Activated CD8-positive, alpha-beta memory T cell treated with anti-CD3 and anti-CD28 coated beads for 1 hour (primary cell): ENCODE data around the gene WDR55.
"Not testable (repeated sequence)": the region's sequence is repeated elsewhere in the genome, so short reads cannot be mapped to it uniquely, and the experiment has no call there.

Experiments
- DNase-seq, 2 donors: peaks; one replicate each; pipeline ENCODE4 v3.0.0-alpha.2; 2020; ENCODE audit warnings: low read depth in 1 of 2; ENCODE audit errors: extremely low read depth in 1 of 2

Gene WDR55, protein sequence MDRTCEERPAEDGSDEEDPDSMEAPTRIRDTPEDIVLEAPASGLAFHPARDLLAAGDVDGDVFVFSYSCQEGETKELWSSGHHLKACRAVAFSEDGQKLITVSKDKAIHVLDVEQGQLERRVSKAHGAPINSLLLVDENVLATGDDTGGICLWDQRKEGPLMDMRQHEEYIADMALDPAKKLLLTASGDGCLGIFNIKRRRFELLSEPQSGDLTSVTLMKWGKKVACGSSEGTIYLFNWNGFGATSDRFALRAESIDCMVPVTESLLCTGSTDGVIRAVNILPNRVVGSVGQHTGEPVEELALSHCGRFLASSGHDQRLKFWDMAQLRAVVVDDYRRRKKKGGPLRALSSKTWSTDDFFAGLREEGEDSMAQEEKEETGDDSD

DNA sequence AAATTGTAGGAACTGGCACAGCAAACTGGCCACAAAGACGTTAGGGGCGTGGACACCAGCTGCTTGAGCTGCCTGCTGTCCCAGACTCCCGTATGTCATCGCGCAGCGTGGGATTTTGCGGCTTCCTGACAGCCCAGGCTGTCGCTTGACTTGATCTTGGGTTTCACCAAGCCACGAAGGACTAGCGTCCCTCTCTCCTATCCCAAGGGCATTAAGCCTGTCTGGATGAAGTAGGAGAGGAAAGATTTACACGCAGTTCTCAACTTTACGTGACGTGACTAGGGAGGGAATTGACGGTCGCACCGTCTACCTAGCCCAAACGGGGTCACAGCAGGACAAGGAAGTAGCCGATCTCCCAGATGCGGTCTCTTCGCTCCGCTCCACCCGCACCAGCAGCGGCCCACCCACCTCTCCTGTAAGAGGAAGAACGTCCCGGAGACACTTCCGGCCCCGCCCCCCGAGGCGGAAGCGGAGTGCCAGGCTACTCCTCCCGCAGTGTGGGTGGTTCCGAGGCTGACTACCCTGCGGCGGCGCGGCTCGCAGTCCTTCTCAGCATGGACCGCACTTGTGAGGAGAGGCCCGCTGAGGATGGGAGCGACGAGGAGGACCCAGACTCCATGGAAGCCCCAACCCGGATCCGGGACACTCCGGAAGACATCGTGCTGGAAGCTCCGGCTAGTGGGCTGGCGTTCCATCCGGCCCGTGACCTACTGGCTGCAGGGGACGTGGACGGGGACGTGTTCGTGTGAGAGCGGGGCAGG is at the start of gene WDR55:
Gene WDR55, plus strand, starts transcription at position 546 of the 761 bp plus-strand sequence. Its CDS starts 9 bp downstream, at position 555.
- peak; percentile 89 to 94 for DNase-seq

DNA sequence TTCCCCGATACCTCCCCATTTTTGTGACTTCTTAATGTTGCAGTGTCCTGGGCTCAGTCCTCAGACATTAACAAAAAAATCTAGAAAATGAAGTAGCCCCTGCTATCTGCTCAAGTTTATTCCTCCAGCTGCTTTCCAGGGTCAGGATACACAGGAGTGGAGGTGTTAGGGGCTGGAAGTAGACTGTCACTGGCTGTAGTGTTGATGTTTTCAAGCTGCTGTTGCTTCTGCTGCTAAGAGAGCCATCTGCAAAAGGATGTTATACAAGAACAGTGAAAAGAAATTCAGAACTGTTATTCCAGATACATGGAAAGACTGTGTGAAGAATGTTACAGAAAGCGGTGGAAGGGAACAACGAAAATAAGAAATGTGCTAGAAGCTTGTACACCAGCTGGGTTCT is 42.4 kb upstream of the WDR55 start:
- no peak for DNase-seq

DNA sequence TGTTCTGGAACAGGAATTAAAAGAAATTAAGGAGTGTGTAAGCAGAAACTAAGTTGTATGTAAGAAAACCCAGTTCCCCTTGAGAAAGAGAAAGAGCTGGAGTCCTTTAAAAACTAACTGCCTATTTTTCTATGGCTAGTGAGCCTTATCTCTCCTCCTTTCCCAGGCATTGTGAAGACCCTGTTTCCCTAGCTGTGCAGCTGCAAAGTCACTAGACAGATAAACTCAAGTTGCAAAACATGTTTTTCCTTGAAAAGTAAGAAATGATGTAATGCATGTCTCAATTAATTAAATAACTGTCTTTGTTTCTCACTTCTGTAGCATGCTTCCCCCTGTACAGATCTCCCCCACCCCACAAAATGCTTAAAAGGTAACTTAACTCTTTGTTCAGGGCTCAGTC is 41.6 kb upstream of the WDR55 start:
- DNase-seq: not testable (repeated sequence)

DNA sequence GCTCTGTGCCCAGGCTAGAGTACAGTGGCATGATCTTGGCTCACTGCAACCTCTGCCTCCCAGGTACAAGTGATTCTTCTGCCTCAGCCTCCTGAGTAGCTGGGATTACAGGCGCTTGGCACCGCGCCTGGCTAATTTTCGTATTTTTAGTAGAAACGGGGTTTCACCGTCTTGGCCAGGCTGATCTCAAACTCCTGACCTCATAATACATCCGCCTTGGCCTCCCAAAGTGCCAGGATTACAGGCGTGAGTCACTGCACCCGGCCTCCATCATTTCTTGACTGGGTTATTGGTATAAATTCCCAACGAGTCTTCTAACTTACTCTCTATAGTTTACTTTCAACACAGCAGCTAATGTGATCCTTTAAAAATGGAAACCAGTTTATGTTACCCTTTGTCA is 39.8 kb upstream of the WDR55 start:
- not testable (repeated sequence) for DNase-seq

DNA sequence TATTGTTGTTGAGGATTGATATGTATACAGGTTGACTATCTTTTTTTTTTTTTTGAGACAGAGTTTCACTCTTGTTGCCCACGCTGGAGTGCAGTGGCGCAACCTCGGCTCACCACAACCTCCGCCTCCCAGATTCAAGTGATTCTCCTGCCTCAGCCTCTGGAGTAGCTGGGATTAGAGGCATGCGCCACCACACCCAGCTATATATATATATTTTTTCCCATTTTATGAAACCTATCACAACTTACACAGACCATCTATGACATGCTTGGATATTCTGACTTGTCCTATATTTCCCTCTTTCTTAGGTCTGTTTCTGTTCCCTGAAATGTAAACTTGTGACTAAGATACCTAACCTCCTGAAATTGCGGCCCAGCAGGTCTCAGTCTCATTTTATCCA is 36.7 kb upstream of the WDR55 start:
- no peak for DNase-seq

DNA sequence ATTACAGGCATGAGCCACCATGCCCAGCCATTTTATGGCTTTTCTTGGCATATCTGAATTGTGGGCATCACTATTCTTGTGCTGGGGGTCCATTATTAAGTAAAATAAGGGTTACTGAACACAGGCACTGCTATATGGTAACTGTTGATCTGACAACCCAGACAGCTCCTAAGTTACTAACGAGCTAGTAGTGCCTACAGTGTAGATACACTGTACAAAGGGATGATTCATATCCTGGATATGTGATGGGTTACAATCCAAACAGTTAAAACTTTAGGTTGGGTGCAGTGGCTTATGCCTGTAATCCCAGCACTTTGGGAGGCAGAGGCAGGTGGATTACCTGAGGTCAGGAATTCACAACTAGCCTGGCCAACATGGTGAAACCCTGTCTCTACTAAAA is 36.0 kb upstream of the WDR55 start:
- no peak for DNase-seq

DNA sequence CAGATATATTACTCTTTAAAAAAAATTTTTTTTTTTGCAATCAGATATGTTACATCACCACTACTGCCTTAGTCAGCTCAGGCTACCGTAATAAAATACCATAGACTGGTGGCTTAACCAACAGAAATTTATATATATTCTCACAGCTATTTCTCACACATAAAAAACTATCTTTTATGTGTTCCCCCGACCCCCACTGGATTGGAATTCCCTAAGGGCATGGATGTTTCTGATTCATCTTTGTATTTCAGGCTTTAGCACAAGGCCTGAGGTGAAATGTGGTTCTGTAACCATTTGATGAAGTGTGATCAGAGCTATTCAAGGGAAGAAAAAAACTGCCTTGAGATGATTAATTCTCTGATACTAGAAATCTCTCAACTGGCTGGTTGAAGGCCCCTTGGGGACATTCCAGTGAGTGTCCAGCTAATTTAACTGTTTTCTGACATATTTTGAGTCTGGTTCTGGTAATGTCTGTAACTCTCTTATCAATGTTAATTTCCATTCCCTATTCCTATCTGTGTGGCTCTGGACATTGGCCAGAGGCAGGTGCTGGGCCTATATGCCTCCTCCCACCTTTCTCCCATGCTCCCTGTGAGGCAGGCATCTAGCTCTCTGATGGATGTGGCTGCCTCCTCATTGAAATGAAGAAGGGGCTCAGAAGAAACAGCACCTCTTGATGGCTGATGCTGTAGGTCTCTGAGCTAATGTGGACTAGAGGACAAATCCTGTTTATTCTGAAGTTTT is 34.2 kb upstream of the WDR55 start:
- no peak for DNase-seq

DNA sequence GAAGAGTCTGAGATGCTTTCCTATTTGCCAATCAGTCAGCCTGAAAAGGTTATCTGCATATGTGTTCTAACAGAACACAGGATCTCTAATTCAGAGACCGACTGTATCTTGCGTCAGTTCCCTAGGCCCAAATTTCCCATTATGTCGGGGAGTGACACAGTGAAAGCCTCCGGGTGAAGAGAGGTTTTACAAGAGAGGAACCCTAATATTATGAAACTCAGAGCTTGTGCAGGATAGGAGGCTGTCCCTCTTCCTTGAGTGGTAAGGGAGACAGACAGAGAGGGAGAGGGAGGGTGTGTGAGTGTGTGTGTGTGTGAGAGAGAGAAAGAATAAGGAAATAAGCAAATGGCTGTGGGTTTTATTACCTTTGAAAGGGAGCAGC is 33.7 kb upstream of the WDR55 start:
- no peak for DNase-seq

DNA sequence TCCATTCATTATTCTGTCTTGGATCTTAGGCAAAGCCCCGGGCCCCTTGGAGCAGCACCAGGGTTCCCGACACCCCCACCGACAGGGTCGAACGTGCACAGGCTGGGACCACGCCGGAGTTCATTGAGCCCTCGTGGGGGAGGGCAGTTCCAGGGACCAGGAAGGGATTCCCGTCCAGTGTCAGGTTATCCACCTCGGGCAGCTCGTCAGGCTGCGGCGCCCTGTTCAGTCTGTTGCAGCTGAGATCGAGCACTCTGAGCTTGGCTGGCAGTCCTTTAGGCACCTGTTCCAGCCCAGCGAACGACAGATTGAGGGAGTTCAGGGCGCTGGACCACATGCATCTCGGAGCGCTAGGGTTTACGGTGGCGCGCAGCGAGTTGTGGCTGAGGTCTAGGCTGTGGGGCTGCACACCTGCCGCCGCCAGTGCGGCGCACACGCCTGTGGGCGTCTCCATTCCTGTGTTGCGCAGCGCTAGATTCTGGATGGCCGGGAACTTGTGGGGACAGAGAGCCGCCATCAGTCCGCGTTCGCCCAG is 32.8 kb upstream of the WDR55 start:
- DNase-seq: peak in 1 of 2 donors; percentile 12

DNA sequence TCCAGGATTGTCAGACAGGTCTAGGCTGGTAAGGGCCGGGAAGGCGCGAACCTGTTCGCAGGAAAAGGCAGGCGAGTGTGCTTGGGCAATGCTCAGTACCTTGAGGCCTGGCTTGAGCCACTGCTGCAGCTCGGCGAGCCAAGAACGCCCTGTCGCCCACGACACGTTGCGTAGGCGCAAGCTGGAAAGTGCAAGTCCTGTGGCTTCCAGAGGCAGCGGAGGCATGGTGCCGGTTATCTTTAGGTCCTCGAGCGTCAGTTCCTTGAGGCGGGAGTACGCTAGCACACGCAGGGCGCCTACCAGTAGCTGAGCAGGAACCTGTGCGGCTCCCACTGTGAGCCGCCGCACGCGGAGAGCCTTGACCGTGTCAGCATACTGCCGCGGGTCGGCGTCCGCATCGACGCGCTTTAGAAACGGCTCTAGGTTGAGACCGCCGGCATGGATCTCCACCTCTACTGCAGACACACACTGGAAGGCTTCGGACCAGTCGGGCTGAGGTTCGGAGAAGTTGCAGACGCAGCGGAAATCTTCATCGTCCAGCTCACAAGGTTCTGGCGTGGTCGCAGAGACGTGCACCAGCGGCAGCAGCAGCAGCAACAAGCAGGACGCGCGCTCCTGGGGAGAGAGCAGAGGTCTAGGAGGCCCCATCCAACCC is 32.2 kb upstream of the WDR55 start:
- DNase-seq: peak in 1 of 2 donors; percentile 24

DNA sequence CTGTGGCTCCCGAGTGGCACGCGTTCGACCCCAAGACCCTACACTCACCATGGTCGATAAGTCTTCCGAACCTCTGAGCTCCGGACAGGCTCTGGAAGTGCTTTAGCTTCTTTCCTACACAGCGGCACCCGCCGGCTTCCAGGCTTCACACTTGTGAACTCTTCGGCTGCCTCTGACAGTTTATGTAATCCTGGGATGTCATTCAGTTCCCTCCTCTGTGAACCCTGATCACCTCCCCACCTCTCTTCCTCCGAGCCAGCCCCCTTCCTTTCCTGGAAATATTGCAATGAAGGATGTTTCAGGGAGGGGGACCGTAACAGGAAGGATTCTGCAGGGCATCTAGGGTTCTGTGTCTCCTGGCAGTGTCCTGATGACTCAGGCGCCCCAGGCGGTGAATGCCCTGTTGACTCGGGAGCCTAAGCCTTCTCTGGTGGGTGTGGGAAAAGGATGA is 31.7 kb upstream of the WDR55 start, which contains the start of gene CD14:
Gene CD14, minus strand, starts transcription at position 155 of the 451 bp plus-strand sequence. Its CDS starts 104 bp downstream, at position 51.
- no peak for DNase-seq

DNA sequence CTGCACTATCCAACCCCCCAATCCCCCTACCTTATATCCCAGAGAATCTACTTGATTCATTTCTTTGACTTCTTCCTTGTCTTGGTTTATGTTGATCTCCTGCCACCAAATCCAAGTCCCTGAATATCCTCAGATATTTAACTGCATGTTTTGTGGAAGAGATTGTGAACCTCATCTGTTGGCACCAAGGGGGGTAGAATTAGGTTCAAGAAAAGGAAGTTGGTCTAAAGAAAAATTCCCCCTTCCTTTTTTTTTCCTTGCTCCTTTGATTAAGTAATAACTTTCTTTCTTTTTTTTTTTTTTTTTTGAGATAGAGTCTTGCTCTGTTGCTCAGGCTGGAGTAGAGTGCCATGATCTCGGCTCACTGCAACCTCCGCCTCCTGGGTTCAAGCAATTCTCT is 31.2 kb upstream of the WDR55 start:
- no peak for DNase-seq

DNA sequence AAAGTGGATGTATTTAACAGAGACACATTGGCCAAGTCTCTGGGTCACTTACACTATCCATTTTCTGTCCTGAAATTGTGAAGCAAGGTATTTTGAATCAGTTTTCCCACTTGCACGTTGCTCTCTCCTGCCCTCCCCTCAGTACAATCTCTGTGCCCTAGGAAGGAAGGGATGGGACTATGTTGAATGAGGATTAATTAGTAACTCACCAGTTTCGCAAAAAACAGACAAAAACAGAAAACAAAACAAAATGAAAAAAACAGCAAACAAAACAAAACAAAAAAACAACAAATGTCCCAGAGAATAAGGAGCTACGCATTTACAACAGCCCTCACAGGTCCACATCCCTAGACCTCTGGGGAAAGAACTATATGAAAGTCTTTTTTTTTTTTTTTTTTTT is 30.6 kb upstream of the WDR55 start:
- no peak for DNase-seq

DNA sequence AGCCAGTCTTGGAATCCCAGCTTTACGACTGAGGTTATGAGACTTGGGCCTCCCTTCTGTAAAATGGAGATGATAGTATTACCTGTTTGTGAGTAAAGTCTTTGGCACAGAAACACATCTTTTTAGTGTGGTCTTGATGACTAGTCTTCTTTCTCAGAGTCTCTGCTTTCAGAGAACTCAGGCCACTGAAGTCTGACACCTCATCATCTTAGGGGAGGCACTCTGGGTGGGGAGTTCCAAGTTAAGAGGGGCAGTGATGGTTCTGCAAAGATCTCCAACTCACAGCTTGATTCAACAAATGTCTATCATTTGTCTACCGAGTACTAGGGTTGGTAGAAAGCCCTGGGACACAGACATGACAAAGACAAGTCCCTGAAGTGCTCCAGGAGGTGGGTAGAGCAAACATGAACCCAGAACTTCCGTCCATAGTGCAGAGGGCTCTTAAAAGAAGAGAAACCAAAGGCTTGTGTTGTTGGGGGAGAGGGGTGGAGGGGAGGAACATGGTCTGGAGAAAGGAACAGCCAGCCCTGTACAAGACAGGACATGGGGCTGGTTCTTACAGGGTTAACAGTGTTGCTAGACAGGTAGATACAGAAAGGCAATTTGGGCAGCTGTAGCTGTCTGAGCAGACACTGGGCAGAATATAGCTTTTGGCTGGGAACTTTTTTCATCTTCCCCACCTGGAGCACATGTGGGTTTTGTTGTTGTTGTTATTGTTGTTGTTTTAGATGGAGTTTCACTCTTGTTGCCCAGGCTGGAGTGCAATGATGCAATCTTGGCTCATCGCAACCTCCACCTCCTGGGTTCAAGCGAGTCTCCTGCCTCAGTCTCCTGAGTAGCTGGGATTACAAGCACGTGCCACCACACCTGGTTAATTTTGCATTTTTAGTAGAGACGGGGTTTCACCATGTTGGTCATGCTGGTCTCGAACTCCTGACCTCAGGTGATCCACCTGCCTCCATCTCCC is 29.1 kb upstream of the WDR55 start:
- DNase-seq: no peak

DNA sequence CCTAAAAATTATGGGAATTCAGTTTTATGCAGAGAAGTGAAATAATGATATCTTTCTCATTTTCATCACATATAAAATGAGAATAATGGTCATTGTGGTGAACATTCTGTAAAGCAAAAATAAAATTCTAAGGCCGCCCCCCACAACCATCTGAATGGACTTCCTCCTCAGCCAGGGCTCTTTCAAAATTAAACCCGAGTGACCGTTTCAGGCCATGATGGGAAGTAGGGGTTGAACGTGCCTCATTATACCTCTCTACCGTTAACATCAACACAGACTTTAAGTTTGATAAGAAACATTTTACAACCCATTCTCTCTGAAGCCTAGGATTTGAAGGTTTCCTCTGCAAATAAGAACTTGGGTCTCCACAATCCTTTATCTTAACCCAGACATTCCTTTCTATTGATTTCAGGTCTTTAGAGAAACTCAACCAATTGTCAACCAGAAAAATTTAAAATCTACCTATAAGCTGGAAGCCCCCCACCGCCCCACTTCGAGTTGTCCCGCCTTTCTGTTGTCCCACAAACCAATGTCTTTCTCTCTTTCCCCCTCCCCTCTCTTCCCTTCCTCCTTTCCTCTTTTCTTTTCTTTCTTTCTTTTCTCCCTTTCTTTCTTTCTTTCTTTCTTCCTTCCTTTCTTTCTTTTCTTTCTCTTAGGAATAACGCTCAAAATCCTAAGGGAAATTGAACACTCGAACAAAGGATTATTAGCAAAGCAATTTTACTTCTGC is 27.2 kb upstream of the WDR55 start:
- no peak for DNase-seq

DNA sequence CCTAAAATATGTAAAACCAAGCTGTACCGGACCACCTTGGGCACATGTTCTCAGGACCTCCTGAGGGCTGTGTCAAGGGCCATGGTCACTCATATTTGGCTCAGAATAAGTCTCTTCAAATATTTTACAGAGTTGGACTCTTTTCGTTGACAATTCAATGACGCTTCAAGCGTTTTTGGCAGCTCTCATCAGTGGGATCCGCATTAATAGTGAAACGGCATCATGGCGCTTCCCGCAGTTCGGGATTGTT is 25.9 kb upstream of the WDR55 start:
- DNase-seq: not testable (repeated sequence)

DNA sequence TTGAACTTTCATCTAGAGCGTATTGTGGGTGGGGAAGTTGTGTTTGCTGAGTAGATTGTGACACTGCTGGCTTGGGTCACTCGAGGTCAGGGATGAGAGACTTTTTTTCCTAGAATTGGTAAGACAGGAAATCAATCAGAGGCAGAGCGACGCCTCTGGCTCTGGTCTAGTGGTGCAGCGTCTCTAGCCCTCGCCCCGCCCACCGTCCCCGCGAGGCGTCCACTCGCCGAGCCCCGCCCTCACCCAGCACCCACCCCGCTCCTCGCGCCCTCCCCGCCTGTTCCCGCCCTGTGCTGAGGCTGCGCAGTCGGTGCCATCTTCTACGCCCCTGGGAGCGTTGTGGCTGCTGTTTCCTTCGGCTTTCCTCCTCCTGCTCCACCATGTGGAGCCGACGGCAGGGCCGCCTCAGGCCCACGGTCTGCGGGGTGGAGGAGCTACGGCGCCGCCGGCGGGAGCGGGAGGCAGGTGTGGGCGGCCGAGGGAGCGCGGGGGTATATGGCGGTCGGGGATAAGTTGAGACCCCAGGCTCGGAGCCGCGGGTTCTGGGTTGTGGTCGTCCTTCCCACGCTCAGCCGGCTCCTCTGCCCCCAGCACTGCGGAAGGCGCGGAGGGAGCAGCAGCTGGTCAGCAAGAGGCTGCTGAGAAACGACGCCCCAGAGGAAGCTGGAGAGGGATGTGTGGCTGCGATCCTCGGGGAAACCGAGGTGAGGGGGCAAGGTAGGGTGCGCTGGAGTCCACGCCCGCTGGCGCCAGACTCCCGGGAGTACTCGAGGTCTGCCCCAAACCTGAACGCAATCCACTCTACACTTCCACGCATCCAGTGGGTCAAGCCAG is 25.3 kb upstream of the WDR55 start, which contains the start of gene TMCO6:
Gene TMCO6, plus strand, starts transcription at position 304 of the 834 bp plus-strand sequence. Its CDS starts 77 bp downstream, at position 381.
- DNase-seq: peak; percentile 94 to 96

DNA sequence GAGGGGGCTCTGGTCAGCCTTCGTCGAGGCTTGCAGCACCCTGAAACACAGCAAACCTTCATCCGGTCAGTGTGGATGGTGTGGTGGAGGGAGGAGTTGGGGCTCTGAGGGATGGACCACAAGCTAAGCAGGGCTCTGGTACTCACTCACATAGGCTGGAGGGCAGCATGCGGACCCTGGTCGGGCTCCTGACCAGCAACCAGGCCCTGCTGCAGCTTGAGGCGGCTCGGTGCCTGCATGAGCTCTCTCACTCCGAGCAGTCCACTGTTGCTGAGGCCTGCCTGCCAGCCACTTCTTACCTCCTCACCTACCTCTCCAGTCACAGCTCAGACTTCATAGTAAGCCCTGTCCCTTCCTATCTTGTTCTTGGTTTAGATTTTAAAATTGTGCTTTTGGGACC is 23.0 kb upstream of the WDR55 start:
- no peak for DNase-seq
